Left lung (tissue), 10 donors: Measurements from ENCODE around the gene GRIK3. TPM values are rescaled to one million over a fixed set of nuclear protein-coding genes. Genes with fewer than 3 reads are reported as not detected.

Source experiments
- ATAC-seq: fragments of 200-7000 bp; cut with Tn5 transposase; one replicate; pipeline ENCODE4 v1.9.1; 2020; ENCODE audit warnings: moderate library complexity
- DNase-seq, 4 donors: peaks; one replicate each; pipeline ENCODE4 v3.0.0-alpha.2; 2013 to 2020
- H3K27ac ChIP-seq, 2 donors: fragments of 200-600 bp; sonication (generic) in 1 of 2; one replicate each; pipeline versions ENCODE4 v1.5.0 to v1.8.0; 2020 to 2021
- H3K27me3 ChIP-seq, 2 donors: fragments of 200-600 bp; sonication (generic) in 1 of 2; one replicate each; pipeline versions ENCODE4 v1.5.0 to v1.8.0; 2020 to 2021
- H3K36me3 ChIP-seq, 2 donors: fragments of 200-600 bp; sonication (generic) in 1 of 2; one replicate each; pipeline versions ENCODE4 v1.5.0 to v1.8.0; 2020 to 2021
- H3K4me1 ChIP-seq, 2 donors: fragments of 200-600 bp; one replicate each; pipeline ENCODE4 v1.8.0; 2021
- H3K4me3 ChIP-seq, 2 donors: fragments of 200-600 bp; sonication (generic) in 1 of 2; one replicate each; pipeline versions ENCODE4 v1.5.0 to v1.8.0; 2020 to 2021; ENCODE audit warnings: mild to moderate bottlenecking in 1 of 2
- H3K9me3 ChIP-seq, 2 donors: fragments of 200-600 bp; sonication (generic) in 1 of 2; one replicate each; pipeline versions ENCODE4 v1.5.0 to v1.8.0; 2020 to 2021
- intact Hi-C, 2 donors: fragments of 100-400 bp; cut with DNase I; formaldehyde crosslinking; loops; one replicate each; pipeline versions ENCODE4 v1.11.2 to v1.14.2; 2022
- polyA plus RNA-seq, 6 donors: library from polyadenylated mRNA; unstranded; fragments of 120-200 nt; gene quantifications; one replicate each; pipeline ENCODE4 v1.2.1, GENCODE V29; 2013; ENCODE audit not compliant: insufficient read length in 6 of 6
- total RNA-seq, 2 donors: library from RNA; stranded (reverse); fragmentation: NEBNext Ultra II Directional; extraction: Animal tissue kit (Norgen Biotek cat#: 25700); gene quantifications; one replicate each; pipeline ENCODE4 v1.2.1, GENCODE V29; 2021
- TF ChIP-seq, protein P1 (sequence below), 2 donors: fragments of 200-600 bp; sonication (generic) in 1 of 2; IDR thresholded peaks; one replicate each; pipeline versions ENCODE4 v1.5.0 to v1.8.0; 2021; ENCODE audit warnings: antibody characterized with exemption in 2 of 2
- donor health status: DM: no; HTN: yes; CAD: no.
- donor health status: DM: no; HTN: no; CAD: no.

GRIK3 gene
- total and polyA plus RNA-seq, 8 donors = 0.18 to 1.2 (median 0.48) TPM; not detected in 1

DNA sequence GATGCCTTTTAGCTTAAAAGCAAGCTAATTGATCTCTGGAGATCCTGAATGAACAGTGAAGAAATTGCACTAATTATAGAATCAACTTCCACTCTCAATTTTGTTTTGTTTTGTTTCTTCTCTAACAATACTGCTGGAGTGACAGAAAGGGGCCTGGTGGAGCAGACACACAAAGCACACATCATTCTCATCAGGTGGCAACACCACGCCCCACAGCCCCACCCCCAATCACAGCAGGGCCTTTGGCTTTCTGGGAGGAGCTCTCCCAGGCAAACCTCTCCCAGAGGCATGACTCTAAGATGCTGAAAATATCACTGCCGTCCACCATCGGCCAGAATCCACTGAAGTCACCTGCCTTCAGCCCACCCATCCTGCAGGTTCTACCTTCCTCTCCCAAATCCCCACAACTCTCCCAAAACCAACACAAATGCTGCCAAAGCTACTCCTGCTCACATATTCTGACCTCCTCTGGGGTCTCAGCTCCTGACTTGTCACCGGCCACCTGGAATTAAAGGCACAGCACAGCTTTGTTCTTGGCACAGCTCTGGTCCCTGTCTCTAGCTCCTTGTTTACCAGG, 120.7 kb downstream of the GRIK3 start:
- Histone ChIP-seq H3K9me3 (no peaks in the 10 kb centered on the region), H3K4me1 (no peaks in the 10 kb centered on the region), H3K4me3 (no peak overlapping the region), H3K36me3 (no peaks in the 10 kb centered on the region), H3K27ac (no peak overlapping the region), H3K27me3 (peaks cover 0 to 35% of the 10 kb centered on the region in 2 donors)
- intact Hi-C loops = no loop called here
- TF ChIP-seq, protein P1, sequence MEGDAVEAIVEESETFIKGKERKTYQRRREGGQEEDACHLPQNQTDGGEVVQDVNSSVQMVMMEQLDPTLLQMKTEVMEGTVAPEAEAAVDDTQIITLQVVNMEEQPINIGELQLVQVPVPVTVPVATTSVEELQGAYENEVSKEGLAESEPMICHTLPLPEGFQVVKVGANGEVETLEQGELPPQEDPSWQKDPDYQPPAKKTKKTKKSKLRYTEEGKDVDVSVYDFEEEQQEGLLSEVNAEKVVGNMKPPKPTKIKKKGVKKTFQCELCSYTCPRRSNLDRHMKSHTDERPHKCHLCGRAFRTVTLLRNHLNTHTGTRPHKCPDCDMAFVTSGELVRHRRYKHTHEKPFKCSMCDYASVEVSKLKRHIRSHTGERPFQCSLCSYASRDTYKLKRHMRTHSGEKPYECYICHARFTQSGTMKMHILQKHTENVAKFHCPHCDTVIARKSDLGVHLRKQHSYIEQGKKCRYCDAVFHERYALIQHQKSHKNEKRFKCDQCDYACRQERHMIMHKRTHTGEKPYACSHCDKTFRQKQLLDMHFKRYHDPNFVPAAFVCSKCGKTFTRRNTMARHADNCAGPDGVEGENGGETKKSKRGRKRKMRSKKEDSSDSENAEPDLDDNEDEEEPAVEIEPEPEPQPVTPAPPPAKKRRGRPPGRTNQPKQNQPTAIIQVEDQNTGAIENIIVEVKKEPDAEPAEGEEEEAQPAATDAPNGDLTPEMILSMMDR (IDR thresholded peaks at IDR 0.05) = no peak
- ATAC-seq (no peak), DNase-seq (no peak)

DNA sequence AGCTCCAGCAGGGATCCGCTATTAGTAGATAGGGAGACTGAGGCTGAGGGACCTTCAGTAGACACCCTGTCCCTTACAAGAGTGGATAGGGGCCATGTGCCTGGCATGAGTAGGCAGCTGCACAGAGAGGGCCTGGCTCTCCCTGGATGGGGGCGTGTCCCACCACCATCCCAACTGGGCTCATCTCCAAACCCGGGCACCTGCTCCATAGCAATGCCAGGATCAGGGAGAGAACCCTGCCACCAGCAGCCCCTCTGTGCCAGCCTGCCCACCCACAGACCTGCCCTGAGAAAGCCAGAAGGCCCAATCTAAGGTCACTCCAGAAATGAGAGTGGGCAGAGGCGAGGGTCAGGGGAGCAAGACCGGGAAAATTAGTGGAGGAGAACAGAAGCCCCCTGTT, 121.3 kb downstream of the GRIK3 start:
- H3K4me1 ChIP-seq = no peaks in the 10 kb centered on the region
- H3K9me3 ChIP-seq = no peaks in the 10 kb centered on the region
- no peak overlapping the region for H3K27ac ChIP-seq
- DNase-seq (no peak), ATAC-seq (no peak)
- H3K4me3 ChIP-seq = no peak overlapping the region
- TF ChIP-seq, protein P1 (IDR thresholded peaks at IDR 0.05) = no peak
- H3K27me3 ChIP-seq = peaks cover 0 to 35% of the 10 kb centered on the region in 2 donors
- intact Hi-C loops = no loop called here
- H3K36me3 ChIP-seq = no peaks in the 10 kb centered on the region

GRCh38 chr1:36912365-36912865, 121.9 kb downstream of the GRIK3 start:
- intact Hi-C loops = no loop called here
- no peak for ATAC-seq

DNA sequence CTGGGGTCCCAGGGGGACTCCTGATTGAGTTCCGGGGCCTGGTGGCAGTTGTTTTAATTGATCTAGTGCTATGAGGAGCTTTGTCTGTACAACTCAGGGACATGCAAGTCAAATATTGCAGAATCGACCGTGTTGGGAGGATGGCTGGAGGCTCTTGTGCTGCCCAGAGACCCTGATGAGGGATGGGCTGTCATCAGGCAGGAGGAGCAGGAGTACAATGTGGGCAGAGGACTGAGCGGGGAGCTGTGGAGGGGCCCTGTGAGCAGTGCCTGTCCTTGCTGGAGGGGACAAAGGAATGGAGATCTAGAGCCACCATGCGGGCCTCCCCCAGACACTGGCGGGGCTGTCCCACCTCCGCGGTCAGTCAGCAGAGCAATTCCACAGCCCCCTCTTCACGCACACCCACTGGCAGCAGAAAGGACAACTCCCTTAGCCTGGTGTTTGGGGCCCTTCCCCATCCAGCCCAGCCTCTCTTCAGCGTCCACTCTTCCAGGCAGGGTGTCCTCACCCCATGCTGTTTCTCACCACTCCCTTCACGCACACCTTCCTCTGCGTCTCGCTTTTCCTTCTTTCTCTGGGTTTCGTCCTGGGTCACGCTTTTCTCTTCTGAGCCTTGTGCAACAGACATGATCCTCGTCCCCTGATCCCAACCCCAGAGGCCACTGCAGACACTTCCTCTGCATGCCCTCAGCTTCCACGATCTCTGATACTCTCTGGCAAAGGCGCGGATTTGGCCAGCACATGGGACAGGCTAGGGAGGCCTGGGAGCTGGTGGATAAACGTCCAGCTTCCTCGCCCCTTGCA, 122.6 kb downstream of the GRIK3 start:
- no peaks in the 10 kb centered on the region for H3K36me3 ChIP-seq
- intact Hi-C loops = no loop called here
- H3K27me3 ChIP-seq = peaks cover 0 to 35% of the 10 kb centered on the region in 2 donors
- no peaks in the 10 kb centered on the region for H3K9me3 ChIP-seq
- H3K27ac ChIP-seq = no peak overlapping the region
- TF ChIP-seq, protein P1 (IDR thresholded peaks at IDR 0.05) = no peak
- H3K4me3 ChIP-seq = no peak overlapping the region
- ATAC-seq (no peak), DNase-seq (no peak)
- no peaks in the 10 kb centered on the region for H3K4me1 ChIP-seq

More at GRCh38 chr1:36912365-36912865, 121.9 kb downstream of the GRIK3 start:
- Histone ChIP-seq H3K36me3 (no peaks in the 10 kb centered on the region), H3K4me3 (no peak overlapping the region), H3K4me1 (no peaks in the 10 kb centered on the region), H3K9me3 (no peaks in the 10 kb centered on the region), H3K27ac (no peak overlapping the region), H3K27me3 (peaks cover 0 to 35% of the 10 kb centered on the region in 2 donors)
- no peak for DNase-seq
- TF ChIP-seq, protein P1 (IDR thresholded peaks at IDR 0.05) = no peak

DNA sequence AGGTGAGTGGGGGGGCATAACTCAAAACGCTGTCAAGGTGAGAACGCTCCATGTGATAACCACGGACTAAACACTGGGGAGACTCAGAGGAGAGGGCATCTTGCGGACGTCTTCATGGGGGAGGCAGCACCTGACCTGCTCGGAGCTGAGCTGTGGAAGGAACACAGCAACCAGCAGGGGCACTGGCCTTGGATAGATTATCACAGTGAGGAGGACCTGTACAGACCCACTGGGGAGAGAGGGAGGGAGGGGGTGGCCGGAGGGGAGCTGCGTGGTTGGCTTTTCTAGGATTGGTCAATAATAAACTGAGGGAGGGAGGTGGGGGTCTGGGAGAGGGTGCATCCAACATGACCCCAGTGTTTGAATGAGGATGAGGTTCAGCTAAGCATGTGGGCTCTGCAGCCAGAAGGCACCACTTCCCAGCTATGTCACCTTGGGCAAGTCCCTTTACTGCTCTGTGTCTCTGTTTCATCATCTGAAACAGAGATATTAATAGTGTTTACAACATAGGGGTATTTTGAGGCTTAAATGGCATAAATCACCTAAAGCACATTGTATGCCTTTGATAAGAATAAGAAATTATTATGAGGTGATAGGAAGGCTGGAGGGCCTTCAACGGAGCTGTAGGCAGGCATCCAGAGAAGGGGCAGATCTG, 123.3 kb downstream of the GRIK3 start:
- DNase-seq = no peak
- H3K27me3 ChIP-seq = peaks cover 0 to 32% of the 10 kb centered on the region in 2 donors
- intact Hi-C loops = no loop called here
- TF ChIP-seq, protein P1 (IDR thresholded peaks at IDR 0.05) = no peak
- no peaks in the 10 kb centered on the region for H3K4me1 ChIP-seq
- no peak overlapping the region for H3K27ac ChIP-seq
- no peak overlapping the region for H3K4me3 ChIP-seq
- no peaks in the 10 kb centered on the region for H3K36me3 ChIP-seq
- no peak for ATAC-seq
- H3K9me3 ChIP-seq = no peaks in the 10 kb centered on the region
